ENCODE data around the gene CHRNA10.

DNA sequence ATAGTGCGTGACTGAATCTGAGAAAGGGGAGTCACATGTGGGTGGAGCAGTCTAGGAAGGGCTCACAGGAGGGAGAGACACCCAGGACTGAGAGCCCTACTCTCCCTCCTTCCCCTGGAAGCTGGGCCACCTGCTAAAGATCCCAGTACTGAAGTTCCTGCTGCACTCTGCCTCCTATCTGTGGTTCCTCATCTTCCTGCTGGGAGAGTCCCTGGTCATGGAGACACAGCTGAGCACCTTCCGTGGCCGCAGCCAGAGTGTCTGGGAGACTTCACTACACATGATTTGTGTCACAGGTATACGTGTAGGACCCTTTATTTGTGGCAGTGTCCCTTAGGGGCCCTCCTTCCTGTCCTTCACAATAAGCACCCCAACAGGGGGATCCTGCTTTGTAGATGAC lies 48.7 kb downstream of the CHRNA10 start:
- no peak for TF ChIP-seq POLR2A (IDR thresholded peaks at IDR 0.05; ENCODE audit: low read depth)
- TF ChIP-seq, protein P1, sequence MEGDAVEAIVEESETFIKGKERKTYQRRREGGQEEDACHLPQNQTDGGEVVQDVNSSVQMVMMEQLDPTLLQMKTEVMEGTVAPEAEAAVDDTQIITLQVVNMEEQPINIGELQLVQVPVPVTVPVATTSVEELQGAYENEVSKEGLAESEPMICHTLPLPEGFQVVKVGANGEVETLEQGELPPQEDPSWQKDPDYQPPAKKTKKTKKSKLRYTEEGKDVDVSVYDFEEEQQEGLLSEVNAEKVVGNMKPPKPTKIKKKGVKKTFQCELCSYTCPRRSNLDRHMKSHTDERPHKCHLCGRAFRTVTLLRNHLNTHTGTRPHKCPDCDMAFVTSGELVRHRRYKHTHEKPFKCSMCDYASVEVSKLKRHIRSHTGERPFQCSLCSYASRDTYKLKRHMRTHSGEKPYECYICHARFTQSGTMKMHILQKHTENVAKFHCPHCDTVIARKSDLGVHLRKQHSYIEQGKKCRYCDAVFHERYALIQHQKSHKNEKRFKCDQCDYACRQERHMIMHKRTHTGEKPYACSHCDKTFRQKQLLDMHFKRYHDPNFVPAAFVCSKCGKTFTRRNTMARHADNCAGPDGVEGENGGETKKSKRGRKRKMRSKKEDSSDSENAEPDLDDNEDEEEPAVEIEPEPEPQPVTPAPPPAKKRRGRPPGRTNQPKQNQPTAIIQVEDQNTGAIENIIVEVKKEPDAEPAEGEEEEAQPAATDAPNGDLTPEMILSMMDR (IDR thresholded peaks at IDR 0.05) = no peak
- no peak for TF ChIP-seq EP300 (IDR thresholded peaks at IDR 0.05)
- TF ChIP-seq POLR2AphosphoS5 (IDR thresholded peaks at IDR 0.05) = no peak

All from esophagus muscularis mucosa (tissue), 4 donors.